ENCODE measurements around the gene XYLT1.

Gene XYLT1

DNA sequence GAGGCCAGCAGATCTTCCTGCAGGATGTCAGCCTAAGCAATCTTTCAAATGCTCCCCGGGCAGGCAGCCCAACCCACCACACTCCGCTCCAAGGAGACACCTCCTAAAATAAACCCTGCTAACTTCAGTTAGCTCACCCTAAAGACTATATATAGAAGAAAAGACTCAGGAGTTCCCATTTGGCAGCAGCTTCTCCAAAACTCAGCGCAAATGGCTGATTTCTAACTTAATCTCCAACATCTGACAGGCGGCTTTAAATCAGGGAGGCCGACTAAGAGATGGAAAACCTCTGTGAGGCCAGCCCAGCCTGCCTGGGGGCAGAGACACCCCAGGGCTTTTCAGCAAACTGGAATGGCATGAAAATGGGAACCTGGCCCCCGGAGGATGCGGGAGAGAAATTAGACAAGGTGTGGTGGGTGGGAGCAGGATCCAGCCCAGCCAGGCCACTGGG lies 91.6 kb downstream of the XYLT1 start:
- no peak for DNase-seq (ENCODE audit: extremely low read depth in 1 of 2, low read depth in 1 of 2)

DNA sequence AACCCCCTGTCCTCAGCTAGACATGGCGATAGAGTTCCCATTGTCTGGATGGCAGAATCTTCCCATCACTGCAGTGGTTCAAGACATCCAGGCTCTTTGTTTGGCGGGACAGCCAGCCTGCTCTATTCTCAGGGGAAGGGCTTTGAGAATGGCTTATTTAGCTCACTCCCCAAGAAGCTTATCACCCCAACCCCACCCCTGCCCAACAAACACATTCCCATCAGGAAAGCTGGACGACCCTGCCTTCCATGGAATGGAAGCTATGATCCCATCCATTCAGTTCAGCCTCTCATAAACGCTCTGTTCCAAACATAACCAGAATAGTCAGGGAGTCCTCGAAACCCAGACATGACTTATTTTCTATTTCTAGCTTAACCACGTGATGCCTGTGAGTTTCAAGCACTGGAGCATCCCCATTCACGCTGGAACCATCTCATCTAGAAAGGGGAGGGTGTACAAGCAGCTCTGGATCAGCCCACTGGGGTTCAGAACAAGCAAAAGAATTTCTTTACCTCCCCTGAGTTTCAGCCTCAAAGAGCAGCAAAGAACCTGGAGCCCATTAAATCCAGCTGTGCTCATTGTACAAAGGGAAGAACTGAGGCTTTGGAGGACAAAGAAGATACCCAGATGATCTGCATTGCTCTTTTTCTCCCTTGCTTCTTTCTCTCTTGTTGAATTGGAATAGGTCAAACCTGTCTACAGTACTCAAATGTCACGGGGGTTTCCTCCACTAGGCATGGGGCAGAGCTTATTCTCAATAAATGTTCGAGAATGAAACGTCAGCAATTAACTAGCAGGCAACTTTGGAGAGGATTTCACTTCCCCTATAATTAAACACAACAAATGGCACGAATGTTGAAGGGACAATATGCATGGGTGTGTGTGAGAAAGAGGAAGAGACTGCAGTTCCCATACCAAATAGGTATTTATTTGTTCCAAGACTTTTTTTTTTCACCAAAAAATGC lies 93.1 kb downstream of the XYLT1 start:
- DNase-seq (ENCODE audit: extremely low read depth in 1 of 2, low read depth in 1 of 2): no peak

DNA sequence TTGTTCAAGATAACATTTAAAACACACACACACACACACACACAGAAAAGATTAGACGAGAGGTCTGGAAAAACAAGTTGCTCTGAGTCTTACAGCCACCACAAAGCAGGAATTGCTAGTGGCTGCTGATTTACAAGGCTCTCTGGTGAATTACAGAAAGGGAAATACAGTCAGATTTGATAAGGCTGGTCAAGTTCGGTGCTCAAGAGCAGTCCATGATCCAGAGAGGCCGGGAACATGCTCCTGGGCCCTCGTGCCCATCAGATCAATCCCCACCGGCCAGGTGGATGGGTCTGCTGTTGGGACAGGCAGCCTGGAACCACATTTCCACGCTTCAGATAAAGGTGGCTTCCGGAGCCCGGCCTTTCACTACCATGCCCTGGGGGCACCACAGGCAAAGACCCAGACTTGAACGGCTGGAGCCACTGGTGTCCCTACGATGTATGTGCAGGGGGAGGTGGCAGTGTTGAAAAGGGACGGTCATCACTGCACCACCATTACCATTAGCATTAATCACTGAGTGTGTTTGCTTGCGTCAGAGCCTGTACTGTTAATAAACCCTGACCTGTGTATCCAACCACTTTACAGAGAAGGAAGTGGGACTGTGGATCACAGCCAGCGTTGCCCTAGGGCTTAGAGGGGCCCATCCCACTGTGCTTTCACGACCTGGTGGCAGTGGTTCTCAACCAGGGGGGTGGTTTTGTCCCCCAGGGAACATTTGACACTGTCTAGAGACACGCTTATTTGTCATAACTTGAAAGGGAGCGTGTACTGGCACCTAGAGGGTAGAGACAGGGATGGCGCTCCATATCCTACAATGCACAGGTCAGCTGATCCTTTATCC lies 95.1 kb downstream of the XYLT1 start:
- DNase-seq (ENCODE audit: extremely low read depth in 1 of 2, low read depth in 1 of 2): no peak

DNA sequence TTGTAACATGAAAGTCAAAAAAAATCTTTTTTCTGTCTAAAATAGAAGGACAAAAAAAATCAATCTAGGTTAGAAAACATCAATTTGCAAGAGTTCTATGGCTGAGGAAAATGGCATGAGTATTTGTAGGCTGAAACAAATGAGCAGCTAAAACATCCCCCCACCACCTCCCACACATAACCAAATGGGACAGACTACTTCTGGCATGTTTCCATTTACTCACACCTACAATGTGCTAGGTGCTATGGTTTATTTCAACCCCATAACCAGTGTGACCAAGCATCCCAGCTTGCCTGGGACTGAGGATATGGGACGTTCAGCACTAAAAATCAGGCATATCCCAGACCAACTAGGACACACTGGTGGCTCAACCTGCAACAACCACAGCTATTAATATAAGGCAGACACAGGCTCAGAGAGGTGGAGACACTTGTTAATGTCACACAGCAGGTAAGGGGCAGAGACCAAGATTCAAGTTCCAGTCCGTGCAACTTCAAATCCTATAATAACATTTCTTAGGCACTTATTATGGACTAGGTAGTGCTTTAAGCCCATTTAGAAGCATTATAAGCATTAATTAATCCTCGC lies 96.0 kb downstream of the XYLT1 start:
- no peak for DNase-seq (ENCODE audit: extremely low read depth in 1 of 2, low read depth in 1 of 2)

GRCh38 chr16:17373533-17373932 lies 97.2 kb downstream of the XYLT1 start:
- no peak for DNase-seq (ENCODE audit: extremely low read depth in 1 of 2, low read depth in 1 of 2)

DNA sequence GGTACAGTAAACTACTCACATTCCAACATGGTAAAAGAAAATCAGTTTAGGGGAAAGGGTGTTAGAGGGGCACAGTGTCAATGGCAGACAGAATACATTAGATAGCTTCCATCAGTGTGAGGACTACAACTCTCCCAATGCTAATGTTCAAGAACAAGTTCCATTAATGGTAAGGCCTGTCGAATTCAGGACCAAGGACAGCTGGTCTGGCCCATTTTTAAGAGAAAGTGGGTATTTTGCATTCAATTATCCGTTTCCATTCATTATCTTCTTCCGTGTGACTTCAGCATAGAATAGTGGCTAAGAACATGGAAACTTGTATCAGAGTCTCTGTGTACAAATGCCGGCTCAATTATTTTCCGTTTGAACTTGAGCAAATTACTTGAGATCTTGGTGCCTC lies 98.4 kb downstream of the XYLT1 start:
- no peak for DNase-seq (ENCODE audit: extremely low read depth in 1 of 2, low read depth in 1 of 2)

DNA sequence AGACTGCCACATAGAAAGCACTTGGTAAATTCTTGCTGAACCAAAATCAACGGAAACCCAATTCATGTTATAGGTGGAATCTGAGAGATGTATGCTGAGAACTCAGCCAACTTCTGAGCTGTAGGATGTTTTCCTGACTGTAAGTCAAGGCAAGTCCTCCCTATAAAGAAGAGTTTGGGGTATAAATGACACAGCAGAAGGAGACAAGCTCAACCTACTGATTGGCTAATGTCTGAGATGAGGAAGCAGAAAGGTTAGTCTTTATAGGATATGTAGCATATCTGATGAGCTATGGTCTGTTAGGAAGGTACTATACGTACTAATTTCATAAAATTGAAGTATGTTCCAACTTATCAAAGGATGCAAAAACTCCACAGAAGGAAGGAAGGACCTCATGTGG lies 99.5 kb downstream of the XYLT1 start:
- DNase-seq (ENCODE audit: extremely low read depth in 1 of 2, low read depth in 1 of 2): no peak

DNA sequence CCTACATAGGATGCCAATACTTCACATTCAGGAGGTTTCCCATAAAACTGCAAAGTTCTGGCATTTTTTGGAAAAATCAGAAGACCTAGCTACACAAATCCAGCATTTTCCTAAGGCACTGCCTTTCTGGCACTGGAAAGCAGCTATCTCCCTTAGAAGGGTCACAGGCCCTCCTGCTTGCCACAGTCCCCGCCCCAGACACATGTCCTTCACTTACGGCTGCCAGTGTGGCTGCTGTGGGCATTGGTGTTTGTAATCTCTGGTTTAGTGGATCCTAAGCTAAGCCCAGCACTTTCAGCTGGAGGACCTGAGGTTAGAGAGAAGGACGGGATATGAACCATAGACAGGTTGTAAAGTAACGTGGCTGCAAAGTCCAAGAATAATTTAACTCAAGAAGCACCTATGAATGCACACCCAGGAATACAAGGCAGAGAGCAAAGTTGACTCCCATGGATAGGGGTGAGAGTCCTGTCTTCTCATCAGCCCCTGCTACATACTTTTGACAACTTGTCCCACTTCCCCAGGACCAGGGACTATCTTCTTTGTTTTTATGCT lies 100.0 kb downstream of the XYLT1 start:
- no peak for DNase-seq (ENCODE audit: extremely low read depth in 1 of 2, low read depth in 1 of 2)

GRCh38 chr16:17370223-17370707 lies 100.5 kb downstream of the XYLT1 start:
- peak in 1 of 2 donors; percentile 42 for DNase-seq (ENCODE audit: extremely low read depth in 1 of 2, low read depth in 1 of 2)

DNA sequence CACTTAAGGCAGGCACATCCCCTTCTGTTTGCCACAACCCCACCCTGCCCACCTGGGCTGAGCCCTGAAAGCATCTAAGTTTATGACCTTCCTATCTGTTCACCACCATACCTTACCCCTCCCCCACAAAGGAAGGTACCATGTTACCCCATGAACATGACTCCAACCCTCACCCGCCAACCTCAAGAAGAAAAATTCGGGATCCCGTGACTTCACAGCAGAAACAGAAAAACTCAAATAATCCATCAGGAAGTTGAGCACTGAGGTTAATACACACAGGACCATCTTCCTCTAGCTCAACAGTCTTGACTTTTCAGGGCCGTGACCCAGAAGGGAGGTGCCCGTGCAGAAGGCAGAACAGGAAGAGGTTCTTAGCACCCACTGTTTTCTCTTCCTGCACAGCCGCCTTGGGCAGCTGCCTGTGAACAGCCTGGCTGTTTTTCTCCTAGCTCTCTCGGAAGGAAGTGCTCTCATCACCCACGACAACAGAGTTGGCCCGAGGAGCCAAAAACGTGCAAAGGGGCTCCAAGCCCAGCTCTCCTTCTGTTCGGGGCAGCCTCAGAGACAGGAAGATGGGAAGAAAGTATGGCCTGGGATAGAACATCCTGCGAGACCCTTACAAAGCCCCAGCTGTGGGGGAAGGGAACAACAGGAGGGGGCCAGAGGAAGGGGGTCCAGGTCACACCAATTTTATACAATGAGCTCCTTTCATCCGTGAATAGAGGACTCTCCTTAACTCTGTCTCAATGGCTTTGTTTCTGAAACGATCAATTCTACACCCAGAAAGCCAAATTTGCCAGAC lies 101.1 kb downstream of the XYLT1 start:
- peak in 1 of 2 donors; percentile 43 for DNase-seq (ENCODE audit: extremely low read depth in 1 of 2, low read depth in 1 of 2)

GRCh38 chr16:17368951-17369350 lies 101.8 kb downstream of the XYLT1 start:
- DNase-seq (ENCODE audit: extremely low read depth in 1 of 2, low read depth in 1 of 2): no peak

- no peak for DNase-seq (ENCODE audit: extremely low read depth in 1 of 2, low read depth in 1 of 2)
Measured at GRCh38 chr16:17368446-17368845, 102.3 kb downstream of the XYLT1 start.

DNA sequence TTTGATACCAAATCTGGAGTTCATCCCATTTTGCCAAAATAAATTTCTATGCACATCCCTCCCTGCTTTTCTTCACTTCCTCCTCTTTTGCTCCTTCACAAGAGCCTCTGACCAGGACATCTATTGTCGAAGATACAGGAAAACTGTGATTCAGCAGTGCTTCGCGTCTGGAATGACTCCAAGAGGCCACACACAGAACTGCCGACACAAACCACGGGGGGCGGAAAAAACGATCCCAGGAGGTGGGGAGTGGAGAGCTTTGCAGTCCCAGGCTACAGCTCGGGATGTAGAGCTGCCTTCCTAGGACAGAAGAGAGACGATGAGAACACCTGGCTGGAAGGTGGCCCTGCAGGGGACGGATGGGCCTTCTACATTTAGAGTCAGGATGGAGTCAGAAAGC lies 102.8 kb downstream of the XYLT1 start:
- DNase-seq (ENCODE audit: extremely low read depth in 1 of 2, low read depth in 1 of 2): no peak

GRCh38 chr16:17367036-17367435 lies 103.7 kb downstream of the XYLT1 start:
- DNase-seq (ENCODE audit: extremely low read depth in 1 of 2, low read depth in 1 of 2): no peak

- no peak for DNase-seq (ENCODE audit: extremely low read depth in 1 of 2, low read depth in 1 of 2)
Measured at GRCh38 chr16:17366299-17366961, 104.3 kb downstream of the XYLT1 start.

DNA sequence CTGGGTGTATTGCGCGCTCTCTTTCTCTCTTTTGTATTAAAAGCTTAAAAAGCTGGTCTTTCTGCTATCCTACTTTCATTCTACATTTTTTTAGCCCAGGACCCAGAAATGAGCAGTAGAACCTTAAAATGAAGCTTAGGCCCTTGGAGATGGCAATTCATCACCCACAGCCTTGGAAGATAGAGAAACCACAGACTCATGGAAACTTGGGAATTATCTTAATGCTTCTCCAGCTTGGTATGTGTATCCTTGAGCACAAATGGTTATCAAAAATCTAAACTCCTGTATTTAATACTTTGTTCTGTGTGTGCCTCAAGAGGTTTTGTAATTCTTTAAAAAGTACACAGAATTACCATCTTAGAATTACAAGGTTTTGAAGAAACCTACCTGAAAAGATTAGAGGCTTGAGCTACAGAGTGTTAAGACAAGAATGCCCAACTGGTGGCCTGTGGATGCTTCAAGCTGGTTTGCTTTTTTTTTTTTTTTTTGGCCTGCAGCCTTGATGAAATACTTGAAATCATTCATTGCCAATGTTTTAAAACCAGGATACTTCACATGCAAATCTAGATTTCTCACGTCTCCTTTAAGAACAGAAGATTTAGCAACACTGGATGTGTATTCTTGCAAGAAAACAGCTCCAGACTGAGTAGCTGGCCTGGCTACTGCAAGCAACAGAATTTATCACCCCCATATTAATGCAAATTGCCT lies 105.0 kb downstream of the XYLT1 start:
- DNase-seq (ENCODE audit: extremely low read depth in 1 of 2, low read depth in 1 of 2): no peak

GRCh38 chr16:17365211-17365541 lies 105.6 kb downstream of the XYLT1 start:
- no peak for DNase-seq (ENCODE audit: extremely low read depth in 1 of 2, low read depth in 1 of 2)

DNA sequence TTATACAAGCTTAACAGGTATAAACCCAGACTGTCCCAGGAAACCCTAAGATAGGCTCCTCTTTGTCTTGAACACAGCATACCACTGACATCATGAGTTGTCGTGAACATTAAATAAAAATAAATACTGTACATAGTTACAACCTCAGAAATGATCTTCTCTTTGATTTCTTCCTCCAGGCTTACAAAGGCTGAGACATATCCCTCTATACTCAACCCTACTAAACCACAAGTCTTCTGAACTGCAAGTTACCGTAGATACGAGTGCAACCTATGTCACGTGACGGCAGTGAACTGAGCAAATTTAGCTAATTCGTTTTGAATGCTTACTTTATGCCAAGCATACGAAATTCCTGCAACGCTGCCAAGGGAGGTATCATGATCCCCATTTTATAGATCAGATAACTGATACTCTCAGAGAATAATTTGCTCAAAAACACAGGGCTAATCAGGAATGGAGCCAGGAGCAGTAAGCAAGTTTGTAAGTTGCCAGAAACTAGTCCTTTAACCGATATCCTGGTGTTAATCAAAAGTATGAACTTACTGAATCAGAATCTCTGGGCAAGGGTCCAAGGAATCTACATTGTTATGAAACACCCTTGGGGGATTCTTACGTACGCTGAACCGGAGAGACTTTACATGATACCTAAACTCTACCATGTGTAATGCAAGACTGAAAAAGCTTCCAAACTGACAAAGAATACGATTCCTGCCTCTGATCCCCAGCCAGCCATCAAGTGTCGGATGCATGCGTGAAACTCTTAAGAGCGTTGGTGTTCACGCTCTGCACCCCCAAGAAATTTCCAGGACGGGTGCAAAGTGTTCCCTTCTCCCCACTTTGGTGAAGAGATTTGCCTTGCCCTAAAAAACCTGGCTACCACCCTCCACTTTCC lies 106.2 kb downstream of the XYLT1 start:
- DNase-seq (ENCODE audit: extremely low read depth in 1 of 2, low read depth in 1 of 2): peak in 1 of 2 donors; percentile 30

Data from stimulated activated CD8-positive, alpha-beta memory T cell treated with anti-CD3 and anti-CD28 coated beads, Interleukin-7, amount 100 ng/mL, for 48 hours (primary cell).